Nephron progenitor cell (in vitro differentiated cells): ENCODE results near the gene TRPM5.

ENCODE experiments used
- DNase-seq: peaks from one replicate; pipeline ENCODE4 v3.0.0; 2021
- H3K27ac Mint-ChIP-seq: 2 replicates; pipeline ENCODE4 v1.8.0; 2021; ENCODE audit warnings: mild to moderate bottlenecking, moderate library complexity, mixed read lengths
- H3K27me3 Mint-ChIP-seq: 2 replicates; pipeline ENCODE4 v1.8.0; 2021; ENCODE audit warnings: mild to moderate bottlenecking, low read depth, mixed read lengths; ENCODE audit not compliant: poor library complexity
- H3K36me3 Mint-ChIP-seq: 2 replicates; pipeline ENCODE4 v1.8.0; 2021; ENCODE audit warnings: low read depth, mixed read lengths
- H3K4me1 Mint-ChIP-seq: 2 replicates; pipeline ENCODE4 v1.8.0; 2021; ENCODE audit warnings: mixed read lengths
- H3K4me3 Mint-ChIP-seq: 2 replicates; pipeline ENCODE4 v1.8.0; 2021; ENCODE audit warnings: mild to moderate bottlenecking, moderate library complexity, mixed read lengths
- H3K9me3 Mint-ChIP-seq: 2 replicates; pipeline ENCODE4 v1.8.0; 2021; ENCODE audit warnings: mild to moderate bottlenecking, moderate library complexity, mixed read lengths
- TF ChIP-seq, protein P1 (sequence below): fragments of 200-600 bp; sonication (generic); IDR thresholded peaks from 2 replicates; pipeline ENCODE4 v1.5.0; 2021; ENCODE audit warnings: antibody characterized with exemption

TRPM5 gene

DNA sequence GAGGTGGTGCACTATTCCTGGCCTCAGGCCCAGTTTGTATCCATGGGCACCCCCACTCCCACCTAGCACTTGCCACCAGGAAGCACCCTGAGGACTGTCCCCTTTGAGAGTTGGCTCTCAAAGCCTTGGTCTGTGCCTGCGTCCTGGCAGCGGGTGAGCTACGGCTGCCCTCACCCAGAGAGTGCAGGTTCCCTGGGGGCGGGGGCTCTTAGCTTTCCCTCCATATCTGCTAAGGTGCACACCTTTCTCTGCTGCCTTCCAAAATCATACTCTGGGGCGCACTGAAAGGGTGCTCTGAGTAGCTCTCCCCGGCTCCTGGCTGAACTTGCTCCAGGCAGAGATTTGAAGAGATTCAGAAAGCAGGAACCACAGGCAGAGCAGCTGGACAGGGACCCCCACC lies 7.6 kb upstream of the TRPM5 start:
- Mint-ChIP-seq H3K27ac (no peak overlapping the region), H3K4me3 (no peak overlapping the region), H3K27me3 (peaks cover 73% of the 10 kb centered on the region), H3K9me3 (peaks cover 14% of the 10 kb centered on the region), H3K4me1 (no peaks in the 10 kb centered on the region), H3K36me3 (no peaks in the 10 kb centered on the region)
- DNase-seq = no peak
- TF ChIP-seq, protein P1, sequence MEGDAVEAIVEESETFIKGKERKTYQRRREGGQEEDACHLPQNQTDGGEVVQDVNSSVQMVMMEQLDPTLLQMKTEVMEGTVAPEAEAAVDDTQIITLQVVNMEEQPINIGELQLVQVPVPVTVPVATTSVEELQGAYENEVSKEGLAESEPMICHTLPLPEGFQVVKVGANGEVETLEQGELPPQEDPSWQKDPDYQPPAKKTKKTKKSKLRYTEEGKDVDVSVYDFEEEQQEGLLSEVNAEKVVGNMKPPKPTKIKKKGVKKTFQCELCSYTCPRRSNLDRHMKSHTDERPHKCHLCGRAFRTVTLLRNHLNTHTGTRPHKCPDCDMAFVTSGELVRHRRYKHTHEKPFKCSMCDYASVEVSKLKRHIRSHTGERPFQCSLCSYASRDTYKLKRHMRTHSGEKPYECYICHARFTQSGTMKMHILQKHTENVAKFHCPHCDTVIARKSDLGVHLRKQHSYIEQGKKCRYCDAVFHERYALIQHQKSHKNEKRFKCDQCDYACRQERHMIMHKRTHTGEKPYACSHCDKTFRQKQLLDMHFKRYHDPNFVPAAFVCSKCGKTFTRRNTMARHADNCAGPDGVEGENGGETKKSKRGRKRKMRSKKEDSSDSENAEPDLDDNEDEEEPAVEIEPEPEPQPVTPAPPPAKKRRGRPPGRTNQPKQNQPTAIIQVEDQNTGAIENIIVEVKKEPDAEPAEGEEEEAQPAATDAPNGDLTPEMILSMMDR = no peak

DNA sequence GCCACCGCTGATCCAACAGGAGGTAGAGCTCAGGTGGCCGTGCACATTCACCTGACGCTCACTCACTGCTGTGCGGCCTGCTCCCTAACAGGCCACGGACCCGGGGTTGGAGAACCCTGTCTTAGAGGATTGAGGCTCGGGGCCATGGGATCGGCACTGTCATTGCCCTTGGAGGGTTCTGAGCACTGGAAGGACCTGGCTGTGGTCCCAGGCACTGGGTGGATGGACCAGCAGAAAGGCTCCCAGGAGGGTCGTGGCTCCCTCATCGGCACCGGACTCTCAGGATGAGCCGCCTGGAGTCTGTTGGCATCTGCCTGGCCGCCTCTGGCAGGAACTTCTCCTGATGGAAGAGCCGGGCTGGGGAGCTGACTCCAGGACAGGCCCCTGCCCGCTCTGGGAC lies 7.0 kb upstream of the TRPM5 start:
- H3K4me3 Mint-ChIP-seq = no peak overlapping the region
- TF ChIP-seq, protein P1 = no peak
- no peaks in the 10 kb centered on the region for H3K36me3 Mint-ChIP-seq
- peaks cover 13% of the 10 kb centered on the region for H3K9me3 Mint-ChIP-seq
- no peaks in the 10 kb centered on the region for H3K4me1 Mint-ChIP-seq
- H3K27ac Mint-ChIP-seq = no peak overlapping the region
- no peak for DNase-seq
- peaks cover 76% of the 10 kb centered on the region for H3K27me3 Mint-ChIP-seq

DNA sequence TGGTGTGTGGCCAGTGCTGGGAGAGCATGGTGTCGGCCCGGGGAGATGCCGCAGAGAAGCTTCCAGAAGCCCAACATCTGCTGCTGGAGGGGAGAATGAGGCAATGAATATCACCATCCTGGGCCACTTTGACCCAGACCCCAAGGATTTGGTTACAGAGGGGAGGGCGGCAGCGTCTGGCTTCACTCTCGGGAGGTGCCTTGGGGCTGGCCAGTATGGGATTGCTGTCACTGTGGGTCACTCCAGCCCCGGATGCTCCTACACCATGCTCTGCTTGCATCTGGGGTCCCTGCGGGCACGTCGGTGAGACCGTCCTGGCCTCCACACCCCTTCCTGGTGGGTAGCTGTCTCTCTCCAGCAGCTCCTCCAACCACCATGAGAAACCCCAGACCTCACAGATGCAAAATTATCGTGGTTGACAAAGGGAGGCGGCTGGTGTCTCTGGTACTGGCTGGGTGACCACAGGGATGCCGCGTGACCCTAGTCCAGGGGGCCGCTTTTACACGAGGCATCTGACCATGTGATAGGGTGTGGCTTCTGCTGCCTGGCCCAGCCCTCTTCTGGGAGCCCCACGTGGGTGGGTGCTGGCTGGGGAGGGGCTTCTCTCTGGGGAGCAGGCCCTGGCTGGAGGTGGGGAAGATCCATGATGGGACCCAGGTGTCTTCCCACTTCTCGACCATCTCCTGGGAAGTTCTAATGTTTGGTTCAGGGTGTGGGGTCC lies 6.2 kb upstream of the TRPM5 start:
- Mint-ChIP-seq H3K36me3 (no peaks in the 10 kb centered on the region), H3K9me3 (peaks cover 8% of the 10 kb centered on the region), H3K27me3 (peaks cover 76% of the 10 kb centered on the region), H3K27ac (no peak overlapping the region), H3K4me1 (peaks cover under 1% of the 10 kb centered on the region), H3K4me3 (no peak overlapping the region)
- TF ChIP-seq, protein P1 = no peak
- DNase-seq = no peak

DNA sequence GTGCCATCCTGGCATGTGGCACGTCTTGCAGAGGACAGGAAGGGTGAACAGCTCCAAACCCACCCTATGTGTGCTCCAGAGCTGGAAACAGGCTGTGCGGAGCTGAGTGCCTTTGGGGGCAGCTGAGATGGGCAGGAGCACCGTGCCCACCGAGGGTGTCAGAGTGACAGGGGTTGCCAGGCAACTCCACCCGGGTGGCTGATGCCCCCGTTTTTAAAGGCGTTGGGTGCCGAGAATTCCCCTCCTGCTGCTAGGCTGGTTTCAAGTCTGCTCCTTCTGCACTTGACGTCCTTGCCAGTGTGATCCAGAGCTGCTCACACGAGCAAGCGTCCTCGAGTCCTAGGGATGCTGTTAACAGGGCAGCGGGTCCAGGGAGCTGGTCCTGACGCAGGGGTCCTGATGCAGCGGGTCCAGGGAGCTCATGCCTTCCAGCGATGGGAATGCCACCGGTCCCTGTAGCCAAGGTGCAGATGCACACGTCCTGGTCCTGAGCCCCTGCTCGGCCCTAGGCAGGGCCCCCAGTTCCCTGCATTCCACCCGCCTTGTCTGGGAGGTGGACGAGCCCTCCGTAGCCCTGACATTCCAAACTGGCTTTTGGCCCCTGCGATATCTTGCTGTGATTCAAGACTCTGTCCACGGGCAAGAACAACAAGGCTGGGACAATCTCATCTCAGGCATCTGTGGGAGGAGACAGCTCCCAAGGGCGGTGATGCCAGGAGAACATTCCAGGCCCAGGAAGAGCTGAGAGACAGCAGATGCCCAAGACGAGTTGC lies 5.4 kb upstream of the TRPM5 start:
- Mint-ChIP-seq H3K4me3 (no peak overlapping the region), H3K27me3 (peaks cover 76% of the 10 kb centered on the region), H3K27ac (no peak overlapping the region), H3K4me1 (peaks cover 3% of the 10 kb centered on the region), H3K9me3 (peaks cover 3% of the 10 kb centered on the region), H3K36me3 (no peaks in the 10 kb centered on the region)
- TF ChIP-seq, protein P1 = no peak
- no peak for DNase-seq

DNA sequence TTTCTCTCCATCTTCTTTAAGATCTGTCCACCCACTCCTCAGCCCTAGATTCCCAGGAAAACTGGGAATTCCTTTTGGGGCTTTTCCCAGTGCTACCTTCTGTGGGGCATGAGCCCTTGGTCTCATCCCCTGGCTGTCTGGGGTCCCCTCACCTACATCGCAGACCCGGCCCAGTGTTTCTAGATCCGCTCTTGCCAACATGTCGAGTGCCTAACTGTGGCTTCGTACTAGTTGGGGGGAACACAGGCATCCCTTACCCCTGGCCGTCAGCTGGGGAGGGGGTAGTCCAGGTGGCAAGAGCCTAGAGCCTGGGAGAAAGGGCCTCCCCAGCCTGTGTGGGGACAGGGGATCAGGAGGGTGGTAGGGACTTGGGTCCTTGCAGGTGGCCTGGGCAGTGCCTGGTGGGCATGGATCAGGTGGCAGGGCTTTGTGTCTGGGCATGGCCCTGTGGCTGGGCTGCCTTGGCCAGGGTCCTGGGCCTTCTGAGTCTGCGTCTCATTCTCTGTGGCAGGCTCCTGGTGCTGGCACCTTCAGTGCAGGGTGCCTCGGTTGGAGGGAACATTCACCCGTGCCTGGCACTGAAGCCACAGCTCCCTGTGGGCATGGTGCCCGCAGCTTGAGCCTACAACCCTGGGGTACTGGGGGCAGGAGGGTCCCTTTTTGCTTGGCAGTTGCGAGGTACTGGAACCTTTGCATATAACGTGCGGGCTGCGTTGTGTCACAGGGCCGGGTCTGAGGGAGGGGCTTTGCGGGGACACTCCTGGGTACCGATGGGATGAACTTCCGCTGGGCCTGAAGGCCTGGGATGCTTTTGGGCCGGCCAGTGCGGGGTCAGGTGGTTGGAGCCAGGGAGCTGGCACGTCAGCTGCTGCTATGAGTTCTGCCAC lies 4.6 kb upstream of the TRPM5 start:
- Mint-ChIP-seq H3K27me3 (peaks cover 77% of the 10 kb centered on the region), H3K4me3 (no peak overlapping the region), H3K4me1 (peaks cover 3% of the 10 kb centered on the region), H3K36me3 (no peaks in the 10 kb centered on the region), H3K27ac (no peak overlapping the region), H3K9me3 (no peaks in the 10 kb centered on the region)
- TF ChIP-seq, protein P1 = no peak
- DNase-seq = no peak
